ENCODE measurements around the gene TUBA8. TPM values are rescaled to one million over a fixed set of nuclear protein-coding genes. Genes with fewer than 3 reads are reported as not detected.

The TUBA8 gene
- total and polyA plus RNA-seq, 9 donors = 0.92 to 4.2 (median 1.9) TPM; not detected in 1

DNA sequence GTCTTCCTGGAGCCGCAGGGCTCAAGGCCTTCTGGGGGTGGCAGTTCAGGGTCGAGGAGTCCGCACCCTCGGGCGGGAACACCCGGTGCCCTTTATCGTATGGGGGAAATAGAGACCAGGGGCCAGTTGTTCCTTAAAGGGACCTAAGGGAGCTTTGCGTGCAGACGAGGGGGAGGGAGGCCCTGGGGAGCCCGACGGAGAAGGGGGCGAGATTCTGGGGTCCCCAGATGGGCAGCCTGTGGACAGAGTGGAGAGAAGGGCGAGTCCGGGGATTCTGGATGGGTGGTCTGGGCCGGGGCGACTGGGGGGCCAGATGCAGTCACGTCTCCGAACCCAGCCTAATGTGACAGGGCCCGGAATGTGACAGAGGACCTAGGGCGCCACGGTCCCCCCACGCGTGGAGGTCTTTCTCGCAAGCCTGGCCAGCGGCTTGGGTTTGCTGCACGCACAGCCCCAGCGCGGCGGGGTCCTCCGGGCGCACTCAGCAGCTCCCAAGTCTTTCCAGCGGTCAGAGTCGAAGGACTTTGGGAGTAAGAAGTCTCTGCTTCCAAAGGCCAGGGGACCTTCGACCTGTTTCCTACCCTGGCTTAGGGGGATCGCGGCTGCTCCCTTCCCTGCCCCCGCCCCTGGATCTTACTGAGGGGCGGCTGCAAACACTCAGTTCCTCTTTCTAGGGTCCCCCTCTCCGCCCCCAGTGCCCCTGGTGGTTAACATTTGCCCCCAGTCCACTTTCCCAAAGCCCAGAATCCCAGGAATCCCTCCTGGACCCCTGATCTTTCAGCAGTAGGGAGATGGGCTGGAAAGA lies 547 bp downstream of the TUBA8 start:
- Histone ChIP-seq H3K9me3 (no peaks in the 10 kb centered on the region), H3K27ac (no peak overlapping the region), H3K27me3 (no peaks in the 10 kb centered on the region), H3K36me3 (no peaks in the 10 kb centered on the region), H3K4me3 (peak overlapping the region; percentile 45), H3K4me1 (ENCODE audit: insufficient read depth) (peaks cover 14% of the 10 kb centered on the region)
- intact Hi-C loops (cut with DNase I) = no loop called here
- no peak for DNase-seq
- TF ChIP-seq, protein P1, sequence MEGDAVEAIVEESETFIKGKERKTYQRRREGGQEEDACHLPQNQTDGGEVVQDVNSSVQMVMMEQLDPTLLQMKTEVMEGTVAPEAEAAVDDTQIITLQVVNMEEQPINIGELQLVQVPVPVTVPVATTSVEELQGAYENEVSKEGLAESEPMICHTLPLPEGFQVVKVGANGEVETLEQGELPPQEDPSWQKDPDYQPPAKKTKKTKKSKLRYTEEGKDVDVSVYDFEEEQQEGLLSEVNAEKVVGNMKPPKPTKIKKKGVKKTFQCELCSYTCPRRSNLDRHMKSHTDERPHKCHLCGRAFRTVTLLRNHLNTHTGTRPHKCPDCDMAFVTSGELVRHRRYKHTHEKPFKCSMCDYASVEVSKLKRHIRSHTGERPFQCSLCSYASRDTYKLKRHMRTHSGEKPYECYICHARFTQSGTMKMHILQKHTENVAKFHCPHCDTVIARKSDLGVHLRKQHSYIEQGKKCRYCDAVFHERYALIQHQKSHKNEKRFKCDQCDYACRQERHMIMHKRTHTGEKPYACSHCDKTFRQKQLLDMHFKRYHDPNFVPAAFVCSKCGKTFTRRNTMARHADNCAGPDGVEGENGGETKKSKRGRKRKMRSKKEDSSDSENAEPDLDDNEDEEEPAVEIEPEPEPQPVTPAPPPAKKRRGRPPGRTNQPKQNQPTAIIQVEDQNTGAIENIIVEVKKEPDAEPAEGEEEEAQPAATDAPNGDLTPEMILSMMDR (IDR thresholded peaks at IDR 0.05) = no peak
- no peak for TF ChIP-seq POLR2A (IDR thresholded peaks at IDR 0.05)
- no peak for TF ChIP-seq EP300 (IDR thresholded peaks at IDR 0.05)
- WGBS, 3 donors = 30 to 39% (median 31%) methylated on average over 39 of the region's 39 CpGs

DNA sequence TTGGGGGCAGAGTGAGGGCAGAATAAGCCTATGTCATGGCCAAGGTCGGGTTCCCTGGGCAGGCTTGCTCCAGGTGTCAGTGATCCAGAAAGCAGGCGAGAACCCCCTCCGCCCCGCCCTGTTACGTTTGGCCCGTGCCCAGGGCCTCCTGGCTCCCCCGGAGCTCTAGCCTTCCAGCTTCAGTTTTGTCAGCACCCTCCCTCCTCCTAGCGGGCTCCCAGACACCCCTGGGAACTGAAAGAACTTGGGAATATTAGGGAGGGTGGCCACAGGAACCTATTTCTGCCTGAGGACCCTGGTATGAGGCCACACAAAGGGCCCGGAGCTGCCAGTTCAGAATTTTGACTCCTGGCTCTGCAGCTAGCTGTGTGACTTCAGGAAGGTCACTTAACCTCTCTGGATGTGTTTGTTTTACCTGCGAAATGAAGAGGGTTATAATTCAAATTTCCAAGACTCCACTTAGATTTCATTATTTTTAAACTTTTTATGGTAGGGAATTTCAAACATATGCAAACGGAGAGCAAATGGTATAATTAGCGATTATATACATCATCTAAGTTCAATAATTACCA lies 1.2 kb downstream of the TUBA8 start:
- H3K9me3 ChIP-seq = no peaks in the 10 kb centered on the region
- TF ChIP-seq POLR2A (IDR thresholded peaks at IDR 0.05) (no peak), EP300 (IDR thresholded peaks at IDR 0.05) (no peak)
- TF ChIP-seq, protein P1 (IDR thresholded peaks at IDR 0.05) = no peak
- no peak overlapping the region for H3K4me3 ChIP-seq
- 58 to 74% (median 63%) methylated on average over 12 of the region's 12 CpGs for WGBS, 3 donors
- DNase-seq = peak in 1 of 5 donors; percentile 49
- no peaks in the 10 kb centered on the region for H3K27me3 ChIP-seq
- H3K36me3 ChIP-seq = no peaks in the 10 kb centered on the region
- H3K4me1 ChIP-seq (ENCODE audit: insufficient read depth) = peaks cover 14% of the 10 kb centered on the region
- intact Hi-C loops (cut with DNase I) = no loop called here
- H3K27ac ChIP-seq = no peak overlapping the region

DNA sequence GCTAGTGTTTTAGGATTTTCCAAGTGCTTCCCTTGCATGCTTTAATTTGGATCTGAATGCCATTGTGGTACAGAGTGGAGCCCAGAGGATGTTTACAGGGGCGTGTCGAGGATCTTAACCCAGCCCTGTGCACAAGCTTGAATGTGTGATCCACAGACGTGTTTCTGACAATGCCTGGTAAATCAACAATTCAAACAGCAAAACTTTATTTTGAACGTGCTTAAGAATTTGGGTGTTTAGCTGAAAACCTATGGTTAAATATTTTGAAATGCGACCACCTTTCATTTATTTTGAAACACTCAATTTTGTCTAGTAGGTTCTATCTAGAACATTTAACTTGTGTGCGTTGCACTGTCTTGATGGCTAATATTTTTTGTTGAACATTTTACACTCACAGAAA lies 1.8 kb downstream of the TUBA8 start:
- TF ChIP-seq, protein P1 (IDR thresholded peaks at IDR 0.05) = no peak
- H3K27ac ChIP-seq = no peak overlapping the region
- H3K36me3 ChIP-seq = no peaks in the 10 kb centered on the region
- intact Hi-C loops (cut with DNase I) = no loop called here
- no peak overlapping the region for H3K4me3 ChIP-seq
- 55 to 59% (median 58%) methylated on average over 6 of the region's 6 CpGs for WGBS, 3 donors
- peaks cover 14% of the 10 kb centered on the region for H3K4me1 ChIP-seq (ENCODE audit: insufficient read depth)
- no peak for DNase-seq
- no peaks in the 10 kb centered on the region for H3K9me3 ChIP-seq
- no peaks in the 10 kb centered on the region for H3K27me3 ChIP-seq

DNA sequence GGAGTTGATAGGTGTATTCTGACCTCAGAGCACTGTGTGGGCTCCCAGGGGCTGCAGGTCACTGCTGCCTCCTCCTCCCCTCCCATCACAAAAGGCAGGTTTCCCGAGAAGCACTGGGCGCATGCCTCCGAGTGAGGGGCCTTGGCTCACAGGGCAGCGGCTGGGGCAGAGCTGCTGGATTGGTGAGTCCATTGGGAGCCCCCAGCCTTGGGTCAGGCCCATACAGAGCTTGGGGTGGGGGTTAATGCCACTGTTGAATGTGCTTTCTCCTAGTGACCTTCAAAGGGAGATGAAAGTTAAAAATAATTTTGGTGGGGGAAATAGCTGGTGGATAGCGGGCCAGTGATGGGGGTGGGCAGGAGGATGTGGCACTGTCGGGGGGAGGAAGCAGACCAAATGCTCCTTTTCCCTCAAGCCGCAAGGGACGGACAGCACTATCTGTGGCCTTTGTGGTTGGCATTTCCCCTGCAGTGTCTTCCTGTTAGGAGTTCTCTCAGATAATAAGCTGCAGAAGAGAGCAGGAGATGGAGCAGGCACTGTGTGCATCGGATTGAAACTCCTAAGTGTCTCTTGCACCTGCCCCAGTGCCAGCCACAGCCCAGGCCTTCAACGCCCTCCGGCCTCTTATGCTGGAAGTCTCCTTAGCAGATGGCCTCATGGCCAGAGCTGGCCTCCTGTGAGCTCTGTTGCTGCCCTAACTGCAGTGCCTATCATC lies 3.2 kb downstream of the TUBA8 start:
- WGBS, 3 donors = 89 to 94% (median 93%) methylated on average over 11 of the region's 11 CpGs
- no peaks in the 10 kb centered on the region for H3K36me3 ChIP-seq
- TF ChIP-seq EP300 (IDR thresholded peaks at IDR 0.05) = no peak
- TF ChIP-seq, protein P1 (IDR thresholded peaks at IDR 0.05) = no peak
- no peak for TF ChIP-seq POLR2A (IDR thresholded peaks at IDR 0.05)
- no peak for DNase-seq
- H3K9me3 ChIP-seq = no peaks in the 10 kb centered on the region
- intact Hi-C loops (cut with DNase I) = no loop called here
- H3K4me3 ChIP-seq = no peak overlapping the region
- H3K27ac ChIP-seq = no peak overlapping the region
- H3K4me1 ChIP-seq (ENCODE audit: insufficient read depth) = peaks cover 14% of the 10 kb centered on the region
- H3K27me3 ChIP-seq = no peaks in the 10 kb centered on the region

Measured in ovary (tissue), 9 donors.